NCI-H2196 treated with DMSO at 0.1 percent for 48 hours (cell line): ENCODE data around the gene PRR7.

Experiments used
- DNase-seq: peaks from one replicate; lab custom pipeline; 2025; ENCODE audit not compliant: unreplicated experiment; lab: John Stamatoyannopoulos, UW

PRR7 gene

GRCh38 chr5:177449140-177450061, 2.8 kb downstream of the PRR7 start:
- DNase-seq: no peak

- no peak for DNase-seq
Observed at GRCh38 chr5:177450667-177451424, 4.2 kb downstream of the PRR7 start.

GRCh38 chr5:177452688-177453638, 6.3 kb downstream of the PRR7 start:
- no peak for DNase-seq

GRCh38 chr5:177453852-177454396, 7.3 kb downstream of the PRR7 start:
- no peak for DNase-seq

- peak; percentile 76 for DNase-seq
Observed at GRCh38 chr5:177454397-177455035, 7.9 kb downstream of the PRR7 start.

GRCh38 chr5:177455036-177455660, 8.5 kb downstream of the PRR7 start:
- DNase-seq: peak; percentile 85

- peak; percentile 86 for DNase-seq
Observed at GRCh38 chr5:177455661-177456590, 9.3 kb downstream of the PRR7 start.

GRCh38 chr5:177456591-177456964, 10.0 kb downstream of the PRR7 start:
- no peak for DNase-seq

- DNase-seq: peak; percentile 98
Observed at GRCh38 chr5:177456976-177457851, 10.6 kb downstream of the PRR7 start.

GRCh38 chr5:177457852-177458681, 11.5 kb downstream of the PRR7 start:
- DNase-seq: no peak

- no peak for DNase-seq
Observed at GRCh38 chr5:177458912-177459350, 12.3 kb downstream of the PRR7 start.

- no peak for DNase-seq
Observed at GRCh38 chr5:177459357-177459756, 12.7 kb downstream of the PRR7 start.

GRCh38 chr5:177459819-177460628, 13.4 kb downstream of the PRR7 start:
- no peak for DNase-seq

- DNase-seq: no peak
Observed at GRCh38 chr5:177462021-177462670, 15.5 kb downstream of the PRR7 start.

- no peak for DNase-seq
Observed at GRCh38 chr5:177465044-177465443, 18.4 kb downstream of the PRR7 start.
